Activated CD8-positive, alpha-beta T cell treated with anti-CD3 and anti-CD28 coated beads for 36 hours (primary cell): ENCODE data around the gene EID2. TPM values are rescaled to one million over a fixed set of nuclear protein-coding genes. Genes with fewer than 3 reads are reported as not detected.

Experiments used
- ATAC-seq: fragments of 200-7000 bp; cut with Tn5 transposase; one replicate; pipeline ENCODE4 v1.10.0; 2021; ENCODE audit warnings: mild to moderate bottlenecking, moderate library complexity
- CTCF ChIA-PET: fragments of 350-600 bp; sonication (Branson Sonifier 250); formaldehyde crosslinking; loops from one replicate; lab custom pipeline; 2021; ENCODE audit warnings: antibody characterized with exemption; lab: Charles Lee
- POLR2A ChIA-PET: fragments of 350-600 bp; sonication (Branson Sonifier 250); formaldehyde crosslinking; loops from one replicate; lab custom pipeline; 2021; ENCODE audit warnings: antibody characterized with exemption; lab: Charles Lee
- DNase-seq: peaks from one replicate; pipeline ENCODE4 v3.0.0-alpha.2; 2020
- H3K27ac Mint-ChIP-seq: one replicate; pipeline ENCODE4 v1.8.0; 2021; ENCODE audit warnings: mild to moderate bottlenecking, mixed read lengths
- H3K27me3 Mint-ChIP-seq: one replicate; pipeline ENCODE4 v1.8.0; 2021; ENCODE audit warnings: mixed read lengths
- H3K36me3 Mint-ChIP-seq: one replicate; pipeline ENCODE4 v1.8.0; 2021; ENCODE audit warnings: low read depth, mixed read lengths
- H3K4me1 Mint-ChIP-seq: one replicate; pipeline ENCODE4 v1.8.0; 2021; ENCODE audit warnings: low read depth, mixed read lengths
- H3K4me3 Mint-ChIP-seq: one replicate; pipeline ENCODE4 v1.8.0; 2021; ENCODE audit warnings: mild to moderate bottlenecking, moderate library complexity, mixed read lengths
- H3K9me3 Mint-ChIP-seq: one replicate; pipeline ENCODE4 v1.8.0; 2021; ENCODE audit warnings: mixed read lengths
- intact Hi-C: fragments of 100-400 bp; cut with micrococcal nuclease; formaldehyde crosslinking; loops from one replicate; pipeline ENCODE4 v1.10.0; 2022
- total RNA-seq, 2 experiments: library from RNA; stranded (reverse); gene quantifications; one replicate each; pipeline ENCODE4 v1.2.3, GENCODE V29; 2021
- TF ChIP-seq, protein P1 (sequence below): fragments of 200-600 bp; IDR thresholded peaks from one replicate; pipeline ENCODE4 v1.8.0; 2022; ENCODE audit warnings: antibody characterized with exemption, mild to moderate bottlenecking

EID2 gene
- total RNA-seq, 2 experiments from 2014 or later: 11.1 to 11.7 TPM

DNA sequence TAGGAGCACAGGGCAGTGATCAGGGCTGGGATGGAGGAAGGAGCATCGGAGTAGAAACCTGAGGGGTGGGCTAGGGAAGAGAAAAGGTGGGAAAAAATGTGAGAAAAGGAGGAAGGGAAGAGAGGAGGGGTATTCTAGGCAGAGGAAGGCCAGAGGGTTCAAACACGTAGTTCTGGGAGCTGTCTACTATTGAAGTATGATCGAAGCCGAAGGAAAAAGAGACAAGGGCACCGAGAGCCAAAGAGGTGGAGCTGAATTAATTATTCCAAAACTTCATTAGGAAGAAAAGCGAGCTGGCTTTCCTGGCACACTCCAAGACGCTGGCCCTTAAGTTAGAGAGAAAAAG, 33.4 kb downstream of the EID2 start:
- H3K27me3 Mint-ChIP-seq: peaks cover 50% of the 10 kb centered on the region
- ChIA-PET POLR2A (interaction anchor here (0.6 to 1.5 kb wide), 3 partner anchors 20 to 35 kb away, joined by 3 to 4 read pairs (median 4); no protein-coding TSS in a partner anchor), CTCF (no interaction called here)
- no peak overlapping the region for H3K27ac Mint-ChIP-seq
- no peak for ATAC-seq
- DNase-seq: no peak
- intact Hi-C loops: no loop called here
- peaks cover 4% of the 10 kb centered on the region for H3K9me3 Mint-ChIP-seq
- TF ChIP-seq, protein P1, sequence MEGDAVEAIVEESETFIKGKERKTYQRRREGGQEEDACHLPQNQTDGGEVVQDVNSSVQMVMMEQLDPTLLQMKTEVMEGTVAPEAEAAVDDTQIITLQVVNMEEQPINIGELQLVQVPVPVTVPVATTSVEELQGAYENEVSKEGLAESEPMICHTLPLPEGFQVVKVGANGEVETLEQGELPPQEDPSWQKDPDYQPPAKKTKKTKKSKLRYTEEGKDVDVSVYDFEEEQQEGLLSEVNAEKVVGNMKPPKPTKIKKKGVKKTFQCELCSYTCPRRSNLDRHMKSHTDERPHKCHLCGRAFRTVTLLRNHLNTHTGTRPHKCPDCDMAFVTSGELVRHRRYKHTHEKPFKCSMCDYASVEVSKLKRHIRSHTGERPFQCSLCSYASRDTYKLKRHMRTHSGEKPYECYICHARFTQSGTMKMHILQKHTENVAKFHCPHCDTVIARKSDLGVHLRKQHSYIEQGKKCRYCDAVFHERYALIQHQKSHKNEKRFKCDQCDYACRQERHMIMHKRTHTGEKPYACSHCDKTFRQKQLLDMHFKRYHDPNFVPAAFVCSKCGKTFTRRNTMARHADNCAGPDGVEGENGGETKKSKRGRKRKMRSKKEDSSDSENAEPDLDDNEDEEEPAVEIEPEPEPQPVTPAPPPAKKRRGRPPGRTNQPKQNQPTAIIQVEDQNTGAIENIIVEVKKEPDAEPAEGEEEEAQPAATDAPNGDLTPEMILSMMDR: no peak
- H3K4me3 Mint-ChIP-seq: peak overlapping the region; percentile 37
- peaks cover 22% of the 10 kb centered on the region for H3K4me1 Mint-ChIP-seq
- H3K36me3 Mint-ChIP-seq: no peaks in the 10 kb centered on the region

DNA sequence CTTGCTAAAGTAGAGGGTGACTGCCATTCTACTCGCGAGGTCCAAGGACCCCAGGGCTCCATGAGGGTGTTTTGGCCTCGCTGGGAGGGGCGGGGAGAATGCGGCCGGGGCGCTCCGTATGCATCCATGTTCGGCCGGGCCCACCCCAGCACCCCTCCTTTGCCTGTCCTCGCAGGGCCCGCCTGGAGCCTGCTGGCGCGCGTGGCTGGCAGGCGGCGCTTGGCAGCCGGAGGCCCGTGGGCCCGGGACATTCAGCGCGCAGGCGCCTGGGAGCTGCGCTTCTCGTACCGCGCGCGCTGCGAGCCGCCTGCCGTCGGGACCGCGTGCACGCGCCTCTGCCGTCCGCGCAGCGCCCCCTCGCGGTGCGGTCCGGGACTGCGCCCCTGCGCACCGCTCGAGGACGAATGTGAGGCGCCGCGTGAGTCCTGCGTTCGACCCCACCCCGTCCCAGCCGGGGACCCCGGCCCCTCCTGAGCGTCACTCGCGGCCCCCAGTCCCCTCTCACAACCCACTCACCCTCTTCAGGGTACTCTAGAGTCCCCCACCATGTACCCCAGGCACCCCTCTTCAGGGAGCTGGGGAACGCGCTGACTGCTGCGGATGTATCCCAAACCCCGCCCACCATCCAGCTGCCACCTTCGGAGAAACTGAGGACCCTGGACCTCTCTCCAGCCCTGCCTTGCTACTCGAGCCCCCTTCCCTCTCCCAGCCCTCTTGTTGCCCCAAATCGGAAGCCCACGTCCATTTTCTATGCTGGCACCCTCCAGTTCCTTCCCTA, 37.1 kb downstream of the EID2 start:
- ChIA-PET CTCF (interaction anchor here (0.6 to 1.9 kb wide), 11 partner anchors 12 to 67 kb away, joined by 3 to 16 read pairs (median 5); partner anchors contain the start of genes EID2B, RPS16, SELENOV and TIMM50), POLR2A (interaction anchor here (1.3 to 1.5 kb wide), 2 partner anchors 36 to 67 kb away, joined by 3 to 14 read pairs; partner anchors contain the start of gene RPS16)
- Mint-ChIP-seq H3K4me3 (no peak overlapping the region), H3K27me3 (peaks cover 64% of the 10 kb centered on the region), H3K36me3 (no peaks in the 10 kb centered on the region), H3K9me3 (peaks cover 4% of the 10 kb centered on the region), H3K27ac (no peak overlapping the region), H3K4me1 (peaks cover 33% of the 10 kb centered on the region)
- ATAC-seq: peak; percentile 67
- TF ChIP-seq, protein P1: peak; percentile 98
- DNase-seq: peak; percentile 76
- intact Hi-C loops: no loop called here

DNA sequence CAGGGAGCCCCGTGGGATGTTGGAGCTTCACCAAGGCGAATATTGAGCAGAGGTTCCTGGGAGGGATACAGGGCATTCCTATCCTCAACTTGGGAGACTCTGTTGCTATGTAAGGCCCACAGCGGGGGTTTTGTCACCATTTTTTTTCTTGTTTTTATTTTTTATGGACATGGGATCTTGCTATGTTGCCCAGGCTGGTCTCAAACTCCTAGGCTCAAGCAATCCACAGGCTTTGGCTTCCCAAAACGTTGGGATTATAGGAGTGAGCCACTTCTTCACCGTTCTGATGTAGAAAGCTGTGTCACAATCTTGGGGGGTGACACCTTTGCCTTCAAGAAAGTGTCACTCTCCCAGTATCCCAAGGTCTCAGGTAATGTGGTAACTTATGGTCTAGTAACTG, 38.6 kb downstream of the EID2 start:
- H3K27ac Mint-ChIP-seq: no peak overlapping the region
- H3K9me3 Mint-ChIP-seq: peaks cover under 1% of the 10 kb centered on the region
- POLR2A ChIA-PET: interaction anchor here (0.7 to 1.4 kb wide), 2 partner anchors 38 to 67 kb away, joined by 3 to 4 read pairs; no protein-coding TSS in a partner anchor
- TF ChIP-seq, protein P1: no peak
- H3K27me3 Mint-ChIP-seq: peaks cover 61% of the 10 kb centered on the region
- no peak for ATAC-seq
- CTCF ChIA-PET: interaction anchor here (1.0 to 5.9 kb wide), 2 partner anchors 32 to 56 kb away, joined by 3 to 29 read pairs; partner anchors contain the start of genes EID2B and SUPT5H
- no peak for DNase-seq
- peaks cover 24% of the 10 kb centered on the region for H3K4me1 Mint-ChIP-seq
- H3K4me3 Mint-ChIP-seq: no peak overlapping the region
- H3K36me3 Mint-ChIP-seq: no peaks in the 10 kb centered on the region
- intact Hi-C loops: no loop called here

DNA sequence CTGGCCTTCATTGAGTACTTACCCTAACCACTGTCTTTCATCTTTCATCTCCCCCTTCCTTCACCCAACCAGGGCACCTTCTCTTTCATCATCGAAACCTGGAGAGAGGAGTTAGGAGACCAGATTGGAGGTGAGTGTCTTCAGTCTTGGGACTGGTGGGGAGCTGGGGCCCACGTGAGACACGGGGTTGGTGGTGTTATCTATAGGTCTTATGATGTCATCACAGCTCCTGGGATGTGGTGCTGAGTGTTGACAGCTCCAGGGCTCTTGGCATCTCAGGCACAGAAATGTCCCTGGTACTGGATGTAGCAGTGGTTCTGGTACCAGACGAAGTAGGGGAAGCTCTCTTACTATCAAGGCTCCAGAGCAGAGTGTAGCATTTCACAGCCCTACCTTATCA, 39.4 kb downstream of the EID2 start:
- intact Hi-C loops: no loop called here
- CTCF ChIA-PET: interaction anchor here (0.6 to 5.9 kb wide), 4 partner anchors 26 to 59 kb away, joined by 3 to 29 read pairs (median 3); partner anchors contain the start of genes EID2B and SUPT5H

More for the DNA sequence above, 39.4 kb downstream of the EID2 start:
- TF ChIP-seq, protein P1: no peak
- DNase-seq (no peak), ATAC-seq (no peak)
- Mint-ChIP-seq H3K27ac (no peak overlapping the region), H3K36me3 (no peaks in the 10 kb centered on the region), H3K9me3 (no peaks in the 10 kb centered on the region), H3K27me3 (peaks cover 58% of the 10 kb centered on the region), H3K4me1 (peaks cover 21% of the 10 kb centered on the region), H3K4me3 (no peak overlapping the region)
- POLR2A ChIA-PET: interaction anchor here (0.7 to 1.8 kb wide), 4 partner anchors 11 to 67 kb away, joined by 3 to 4 read pairs (median 4); partner anchors contain the start of gene RPS16
